ENCODE data around the gene DKK3.

Gene DKK3

DNA sequence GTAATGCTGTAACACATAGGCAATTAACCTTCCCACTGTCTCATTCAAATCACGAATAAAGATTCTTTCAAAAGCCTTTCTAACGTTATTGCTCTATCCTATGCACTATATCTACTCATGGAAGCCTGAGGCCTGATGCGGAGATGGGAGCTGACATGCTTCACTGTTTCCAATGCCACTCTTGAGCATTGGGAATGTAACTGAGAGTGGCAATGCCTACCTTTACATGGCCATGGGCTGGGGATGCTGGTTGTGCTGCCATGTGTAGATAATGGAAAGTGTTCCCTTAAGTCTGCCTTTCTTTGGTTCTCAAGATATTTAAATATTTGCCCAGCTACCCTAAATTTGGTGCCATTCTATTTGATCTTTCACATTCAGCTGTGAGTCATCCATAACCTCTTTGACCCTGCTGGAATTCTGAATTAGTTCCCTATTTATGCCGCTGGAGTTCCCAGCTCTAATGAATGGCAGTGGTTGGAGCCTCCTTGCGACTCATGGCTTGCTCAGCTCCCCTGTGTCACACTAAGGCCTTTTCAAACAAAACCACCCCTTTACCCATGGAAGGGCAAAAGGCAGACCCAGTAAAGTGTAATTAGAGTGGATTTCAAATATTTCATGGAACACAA lies 21.4 kb upstream of the DKK3 start:
- DNase-seq, result no peak

DNA sequence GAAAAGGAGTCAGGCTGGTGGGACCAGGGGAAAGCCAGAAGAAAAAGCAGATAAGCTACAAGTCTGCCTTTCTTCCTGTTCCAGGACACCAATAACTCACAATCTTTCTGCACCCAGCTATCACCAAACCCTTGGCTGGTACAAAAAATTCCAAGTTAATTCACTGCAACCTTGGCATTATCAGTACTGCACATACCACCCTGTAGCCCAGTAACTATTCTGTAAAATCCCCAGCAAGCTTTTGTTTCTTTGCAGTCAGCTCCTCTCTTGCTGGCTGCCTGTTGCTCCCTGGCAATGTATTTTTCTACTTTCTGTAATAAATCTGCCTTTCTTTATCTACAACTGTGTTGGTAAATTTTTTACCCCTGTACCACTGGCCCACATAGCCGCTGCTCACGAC lies 20.7 kb upstream of the DKK3 start:
- no peak for DNase-seq

DNA sequence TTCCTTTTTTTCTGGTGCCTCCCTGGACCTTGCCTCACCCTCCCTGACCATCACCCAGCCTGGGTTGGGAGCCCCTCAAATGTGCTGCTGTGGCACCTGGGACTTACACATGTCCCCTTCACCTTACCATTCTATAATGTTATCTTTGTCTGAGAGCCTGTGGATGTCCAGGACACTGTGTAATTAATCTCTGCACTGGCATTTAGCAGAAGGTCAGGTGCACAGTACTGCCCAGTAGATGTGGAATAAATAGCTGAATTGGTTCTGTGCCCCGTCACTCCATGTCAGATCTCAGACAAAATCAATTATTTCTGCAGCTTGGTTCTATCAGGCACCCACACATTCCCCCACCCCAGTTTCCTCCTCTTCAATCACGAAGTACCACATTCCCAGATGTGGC lies 19.9 kb upstream of the DKK3 start:
- no peak for DNase-seq

DNA sequence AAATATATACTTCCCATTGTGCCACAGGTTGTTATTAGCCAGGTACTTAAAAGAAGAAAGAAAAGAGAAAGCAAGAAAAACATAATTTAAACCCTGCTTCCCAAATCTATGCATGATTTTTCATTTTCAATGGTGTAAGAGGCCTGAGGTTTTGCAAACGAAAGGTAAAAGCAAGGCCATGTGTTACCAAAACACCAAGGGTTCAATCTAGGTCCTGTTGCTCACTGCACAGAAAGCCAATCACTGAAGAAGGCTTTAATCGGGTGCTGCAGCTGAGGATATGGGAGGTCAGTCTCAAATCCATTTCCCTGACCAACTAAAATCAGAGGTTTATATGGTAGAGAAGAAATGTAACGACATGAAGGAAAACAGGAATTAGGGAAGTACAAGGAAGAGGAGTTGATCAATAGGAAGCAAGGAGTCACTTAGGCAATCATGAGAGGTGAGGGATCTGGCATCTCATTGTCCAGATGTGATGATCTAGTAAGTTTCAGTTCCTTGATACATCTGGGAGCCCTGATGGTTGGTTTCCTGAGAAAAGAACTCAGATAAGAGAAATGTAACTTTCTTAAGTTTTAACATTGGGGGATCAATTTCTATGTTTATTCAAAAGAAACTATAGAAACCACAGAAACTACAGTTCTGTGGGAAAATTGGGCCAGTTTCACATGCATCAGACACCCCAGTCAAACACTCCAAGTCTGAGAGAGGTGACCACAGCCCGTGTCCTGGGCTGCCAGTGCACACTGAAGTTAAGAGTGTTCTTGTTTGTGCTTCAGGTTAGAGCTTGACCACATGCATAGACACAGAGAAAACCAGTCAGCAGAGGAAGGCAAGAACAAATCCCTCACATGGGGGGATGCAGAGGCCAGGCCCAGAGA lies 18.1 kb upstream of the DKK3 start:
- DNase-seq, result no peak

DNA sequence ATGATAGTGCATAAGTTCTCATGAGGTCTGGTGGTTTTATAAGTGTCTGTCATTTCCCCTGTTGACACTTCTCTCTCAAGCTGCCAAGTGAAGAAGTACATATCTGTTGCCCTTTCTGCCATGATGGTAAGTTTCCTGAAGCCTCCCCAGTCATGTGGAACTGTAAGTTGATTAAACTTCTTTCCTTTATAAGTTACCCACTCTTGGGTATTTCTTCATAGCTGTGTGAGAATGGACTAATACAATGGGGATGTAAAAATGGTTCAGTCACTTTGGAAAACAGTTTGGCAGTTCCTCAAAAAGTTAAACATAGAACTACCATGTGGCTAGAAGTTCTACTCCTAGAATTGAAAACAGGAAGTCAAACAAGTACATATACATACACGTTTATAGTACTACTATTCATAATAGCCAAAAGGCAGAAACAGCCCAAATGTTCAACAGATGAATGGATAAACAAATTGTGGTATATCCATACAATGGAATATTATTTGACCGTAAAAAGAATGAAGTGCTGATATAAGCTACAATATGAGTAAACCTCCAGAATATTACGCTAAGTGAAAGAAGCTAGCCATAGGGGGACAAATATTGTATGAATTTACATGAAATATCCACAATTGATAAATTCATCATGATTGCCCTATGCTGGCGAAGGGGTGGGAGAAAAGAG lies 16.0 kb upstream of the DKK3 start:
- no peak for DNase-seq

DNA sequence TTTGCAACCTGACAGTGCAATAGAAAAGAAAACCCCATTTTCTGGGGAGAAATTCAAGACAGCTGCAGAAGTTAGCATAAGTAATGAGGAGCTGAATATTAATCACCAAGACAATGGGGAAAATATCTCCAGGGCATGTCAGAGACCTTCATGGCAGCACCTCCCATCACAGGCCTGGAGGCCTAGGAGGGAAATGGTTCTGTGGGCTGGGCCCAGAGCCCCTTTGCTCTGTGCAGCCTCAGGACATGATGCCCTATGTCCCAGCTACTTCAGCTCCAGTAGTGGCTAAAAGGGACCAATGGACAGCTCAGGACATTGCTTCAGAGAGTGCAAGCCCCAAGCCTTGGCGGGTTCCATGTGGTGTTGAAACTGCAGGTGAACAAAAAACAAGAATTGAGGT lies 14.6 kb upstream of the DKK3 start:
- DNase-seq, result no peak

DNA sequence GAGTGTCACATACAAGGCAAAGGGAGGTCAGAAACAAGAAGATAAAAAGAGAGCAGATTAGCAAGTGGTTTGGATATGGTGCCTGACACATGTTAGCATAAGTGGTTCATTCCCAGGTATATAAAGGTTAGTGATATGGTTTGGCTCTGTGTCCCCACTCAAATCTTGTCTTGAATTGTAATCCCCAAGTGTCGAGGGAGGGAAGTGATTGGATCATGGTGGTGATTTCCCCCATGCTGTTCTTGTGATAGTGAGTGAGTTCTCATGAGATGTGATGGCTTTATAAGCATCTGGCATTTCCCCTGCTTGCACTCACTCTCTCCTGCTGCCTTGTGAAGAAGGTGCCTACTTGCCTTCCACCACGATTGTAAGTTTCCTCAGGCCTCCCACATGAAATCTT lies 12.1 kb upstream of the DKK3 start:
- no peak for DNase-seq

DNA sequence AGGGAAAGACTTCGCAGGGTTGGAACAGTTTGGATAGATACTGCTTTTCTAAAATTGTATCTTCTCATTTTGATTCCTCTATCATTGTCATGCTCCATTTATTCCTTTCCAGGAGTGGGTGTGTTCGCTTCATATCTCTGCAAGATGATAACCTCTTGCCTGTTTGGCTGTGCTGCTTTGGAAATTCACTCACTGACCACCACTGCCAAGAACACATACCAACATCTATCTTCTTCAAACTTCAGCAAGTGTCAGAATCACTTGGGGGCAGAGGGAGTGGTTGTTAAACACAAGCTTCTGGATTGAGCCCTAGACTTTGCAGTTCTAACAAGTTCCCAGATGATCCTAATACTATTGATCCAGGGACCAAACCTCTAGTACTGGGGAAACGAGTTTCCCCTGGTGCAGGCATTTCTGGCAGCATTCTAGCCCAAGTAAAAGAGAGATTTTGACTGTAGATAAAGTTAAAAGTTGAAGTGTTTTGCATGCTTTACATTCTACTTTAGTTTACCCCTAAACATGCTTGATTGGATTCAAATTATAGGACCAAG lies 11.5 kb upstream of the DKK3 start:
- DNase-seq, result no peak

DNA sequence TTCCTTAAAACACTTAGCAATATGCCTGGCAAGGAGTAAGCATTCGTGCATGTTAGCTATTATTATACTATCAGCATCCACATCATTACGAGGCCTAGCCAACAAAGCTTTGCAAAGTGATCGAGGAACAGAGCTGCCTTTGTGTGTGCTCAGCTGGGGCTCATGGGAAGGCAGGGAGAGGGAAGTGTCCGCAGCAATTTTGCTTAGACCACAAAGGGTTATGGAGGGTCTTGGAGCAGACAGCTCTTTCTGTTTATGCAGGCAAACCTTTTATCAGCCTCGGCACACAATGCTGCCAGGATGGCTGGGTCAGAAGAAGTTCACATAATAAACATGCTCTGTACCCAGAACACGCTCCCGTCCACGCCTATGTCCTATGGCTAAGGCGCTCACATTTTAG lies 10.9 kb upstream of the DKK3 start:
- DNase-seq, result peak; percentile 4

DNA sequence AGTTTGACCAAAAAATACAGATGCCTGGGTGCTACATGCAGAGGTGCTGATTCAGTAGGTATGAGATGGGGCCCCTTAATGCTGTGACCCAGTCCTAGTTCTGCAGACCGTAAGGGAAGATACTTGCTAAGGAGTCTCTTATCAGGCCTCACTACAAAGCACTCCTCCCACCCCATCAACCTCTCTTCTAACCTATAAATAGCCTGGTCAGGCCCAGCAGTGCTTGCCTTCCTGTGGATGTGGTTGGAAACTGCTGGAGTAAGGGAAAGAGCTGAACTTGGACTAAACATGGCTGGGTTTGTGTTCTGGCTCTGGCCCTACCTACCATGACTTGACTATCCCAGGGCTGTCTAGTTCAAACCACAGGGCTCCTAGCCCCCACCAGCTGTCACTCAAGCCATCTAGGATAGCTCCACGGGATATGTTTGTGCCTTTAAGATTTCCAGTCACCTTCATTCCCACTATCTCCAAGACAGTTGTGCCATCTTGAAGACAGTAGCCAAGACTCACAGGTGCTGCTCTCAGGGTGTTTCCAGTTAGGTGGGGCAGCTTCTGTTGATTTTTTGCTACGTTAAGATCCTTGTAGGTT lies 9.5 kb upstream of the DKK3 start:
- no peak for DNase-seq

DNA sequence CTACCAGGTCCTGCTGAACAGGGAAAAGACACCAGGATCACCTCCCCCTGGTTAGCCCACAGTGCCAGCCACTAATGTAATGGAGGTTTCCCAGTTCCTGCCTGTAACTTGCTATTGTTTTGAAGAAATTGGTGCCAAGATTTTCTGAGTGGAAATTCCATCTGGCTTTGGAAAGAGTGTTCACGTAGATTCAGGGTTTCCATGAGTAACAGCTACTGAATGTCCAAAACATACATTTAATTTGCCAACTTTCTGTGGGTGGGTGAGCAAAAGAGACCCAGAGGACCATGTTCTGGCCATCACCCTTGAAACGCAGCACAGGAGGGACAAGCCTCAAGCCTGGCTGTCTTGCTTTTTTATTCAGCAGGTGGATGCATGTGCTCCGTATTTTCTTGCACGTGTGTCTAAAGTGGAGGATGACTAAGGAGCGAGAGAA lies 8.8 kb upstream of the DKK3 start:
- no peak for DNase-seq

DNA sequence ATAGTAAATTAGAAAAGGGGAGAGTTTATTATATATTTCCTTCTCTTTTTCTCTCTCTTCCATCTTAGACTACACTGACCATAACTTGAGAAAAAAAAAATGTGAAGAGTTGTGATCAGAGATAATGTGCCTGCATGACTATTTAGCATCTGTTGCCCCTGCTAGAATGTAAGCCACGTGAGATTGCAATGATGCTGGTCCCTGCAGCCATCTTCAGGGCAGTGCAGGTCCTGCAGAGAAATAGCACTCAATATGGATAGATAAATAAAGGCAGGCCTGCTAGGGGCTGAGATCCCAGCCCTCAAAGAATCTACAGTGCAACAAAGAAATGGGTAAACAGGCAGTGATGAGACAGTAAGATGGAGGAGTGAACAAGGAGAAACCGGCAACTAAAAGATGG lies 7.8 kb upstream of the DKK3 start:
- DNase-seq, result no peak

DNA sequence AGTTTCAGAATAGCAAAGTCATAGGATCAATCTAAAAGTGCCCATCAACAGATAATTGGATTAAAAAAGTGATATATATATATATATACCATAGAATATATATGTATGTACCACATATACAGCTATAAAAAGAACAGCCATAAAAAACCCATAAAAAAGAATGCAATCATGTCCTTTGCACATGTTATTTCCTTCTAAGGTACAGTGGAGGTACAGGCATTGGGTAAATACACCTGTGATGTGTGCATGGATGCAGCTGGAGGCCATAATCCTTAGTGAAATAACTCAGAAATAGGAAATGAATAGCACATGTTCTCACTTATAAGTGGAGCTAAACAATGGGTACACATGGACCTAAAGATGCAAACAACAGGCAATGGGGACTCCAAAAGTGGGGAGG lies 7.1 kb upstream of the DKK3 start:
- no peak for DNase-seq

DNA sequence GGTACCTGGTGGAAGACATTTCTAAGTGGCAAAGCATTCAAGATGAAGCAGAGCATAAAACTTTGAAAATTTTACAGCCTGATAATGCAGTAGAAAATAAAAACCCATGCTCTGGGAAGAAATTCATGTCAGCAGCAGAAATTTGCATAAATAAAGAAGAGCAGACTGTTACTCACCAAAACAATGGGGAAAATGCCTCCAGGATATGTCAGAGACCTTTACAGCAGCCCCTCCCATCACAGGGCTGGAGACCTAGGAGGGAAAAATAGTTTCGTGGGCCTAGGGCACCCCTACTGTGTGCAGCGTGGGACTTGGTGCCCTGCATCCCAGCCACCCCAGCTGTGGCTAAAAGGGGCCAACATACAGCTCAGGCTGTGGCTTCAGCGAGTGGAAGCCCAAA lies 5.4 kb upstream of the DKK3 start:
- DNase-seq, result no peak

DNA sequence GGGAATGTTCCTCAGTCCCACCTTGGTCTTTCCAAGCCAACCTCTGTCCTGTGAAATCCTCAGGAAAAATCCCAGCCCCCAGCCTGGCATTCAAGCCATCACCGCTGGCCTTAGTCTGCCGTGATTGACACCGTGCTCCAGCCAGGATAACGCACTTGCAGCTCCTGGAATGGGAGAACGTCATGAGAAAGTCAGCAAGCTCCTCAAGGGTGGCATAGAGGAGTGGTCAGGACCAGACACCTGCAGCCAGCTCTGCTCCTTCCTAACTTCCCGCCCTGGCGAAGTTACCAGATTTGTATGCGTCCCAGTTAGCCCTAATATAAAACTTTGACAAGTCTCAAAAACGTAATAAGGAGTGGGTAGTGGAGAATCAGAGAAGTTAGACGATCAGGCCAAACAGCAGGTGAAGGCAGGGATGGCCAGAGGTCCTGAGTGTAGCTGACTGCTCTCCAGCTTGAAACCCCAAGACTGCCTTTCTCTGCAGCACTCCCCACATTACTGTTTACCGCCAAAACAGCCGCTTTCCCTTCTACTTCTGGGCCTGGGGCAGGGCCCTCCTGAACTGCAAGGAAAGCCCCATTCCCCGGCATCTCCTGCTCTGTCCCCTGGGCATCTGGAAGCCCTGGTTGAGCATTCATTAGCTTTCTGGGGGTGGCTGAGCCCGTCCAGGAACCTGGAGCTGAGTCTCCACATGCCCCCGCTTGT lies 1.3 kb upstream of the DKK3 start:
- DNase-seq, result no peak

DNA sequence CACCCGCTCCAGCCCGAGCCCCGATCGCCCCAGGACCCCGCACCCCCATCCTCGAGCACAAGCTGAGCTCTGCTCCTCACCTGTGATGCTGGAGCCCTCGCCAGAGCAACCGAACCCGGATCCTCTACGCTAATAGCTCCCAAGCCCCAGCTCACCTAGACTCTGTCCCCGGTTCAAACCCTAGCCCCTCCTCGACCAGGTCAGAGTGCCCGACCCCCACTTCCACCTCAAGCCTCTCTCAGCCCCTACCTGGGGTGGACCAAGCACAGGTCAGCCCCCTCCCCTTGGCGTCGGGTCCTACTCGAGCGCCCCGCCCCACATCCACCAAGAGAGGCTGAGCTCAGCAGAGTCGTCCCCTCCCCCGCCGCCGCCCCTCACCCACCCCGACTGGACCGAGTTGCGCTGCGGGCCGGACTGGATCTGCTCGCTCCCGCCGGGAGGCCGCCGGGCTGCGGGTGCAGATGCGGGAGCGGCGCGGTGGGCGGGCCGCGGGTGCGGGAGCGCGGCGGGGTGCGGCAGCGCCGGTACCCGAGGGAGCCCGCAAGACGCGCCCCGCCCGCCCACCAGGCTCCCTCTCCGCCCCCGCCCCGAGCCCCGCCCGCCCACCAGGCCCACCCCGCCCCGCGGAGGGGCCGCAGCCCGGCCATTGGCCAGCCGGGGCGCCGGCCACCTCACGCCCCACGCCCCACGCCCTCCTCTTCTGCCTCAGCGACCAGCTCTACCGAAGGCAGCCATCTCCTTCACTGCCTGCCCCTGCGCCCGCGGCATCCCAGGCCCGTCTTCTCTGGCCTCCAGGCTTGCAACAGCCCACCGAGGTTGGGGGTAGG lies 577 bp upstream of the DKK3 start:
- no peak for DNase-seq

DNA sequence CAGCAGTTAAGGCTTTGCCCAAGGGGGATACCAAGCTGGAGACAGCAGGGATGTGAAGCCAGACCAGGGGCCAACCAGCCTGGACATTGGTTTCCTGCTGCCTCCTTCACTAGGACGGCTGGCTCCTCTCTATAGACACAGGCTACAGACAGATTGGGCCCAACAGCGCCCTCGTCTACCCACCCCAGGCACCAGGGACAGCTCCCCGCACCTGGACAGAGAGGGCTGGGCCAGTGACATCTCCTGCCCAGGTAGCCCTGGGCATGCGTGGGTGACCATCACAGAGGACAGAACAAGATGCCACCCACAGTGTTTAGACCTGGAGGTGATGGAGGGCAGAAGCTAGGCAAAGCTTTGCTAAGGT lies 1.2 kb downstream of the DKK3 start:
- no peak for DNase-seq

DNA sequence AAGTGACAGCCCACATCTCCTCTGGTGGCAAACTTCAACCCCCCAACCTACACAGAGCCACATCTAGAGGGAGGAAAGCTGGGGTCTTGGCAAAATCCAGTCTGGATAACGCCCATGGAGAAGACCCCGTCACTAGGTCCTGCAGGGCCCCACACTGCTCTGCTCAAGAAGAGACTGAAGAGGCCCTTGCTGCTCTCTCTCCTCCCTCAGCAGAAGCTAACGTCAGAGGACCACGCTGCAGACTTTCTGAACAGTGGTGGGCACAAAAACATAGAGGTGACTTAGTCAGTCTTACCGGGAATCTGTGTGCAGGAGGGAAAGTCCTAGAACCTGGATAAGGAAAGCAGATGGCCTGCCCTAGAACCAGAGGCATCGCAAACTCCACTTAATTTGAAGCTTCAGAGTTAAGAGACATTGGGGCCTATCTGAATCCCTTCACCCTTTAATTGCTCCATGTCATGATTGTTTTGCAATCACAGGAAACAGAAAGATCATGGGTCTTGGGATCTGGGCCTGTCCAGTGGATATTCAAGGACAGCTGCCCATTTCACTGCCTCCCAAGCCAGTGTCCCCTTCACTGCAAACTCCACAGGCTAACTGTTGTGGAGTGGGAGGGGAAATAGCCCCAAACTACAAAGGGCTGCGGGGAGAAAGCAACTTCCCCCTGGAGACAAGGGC lies 1.7 kb downstream of the DKK3 start:
- DNase-seq, result no peak

DNA sequence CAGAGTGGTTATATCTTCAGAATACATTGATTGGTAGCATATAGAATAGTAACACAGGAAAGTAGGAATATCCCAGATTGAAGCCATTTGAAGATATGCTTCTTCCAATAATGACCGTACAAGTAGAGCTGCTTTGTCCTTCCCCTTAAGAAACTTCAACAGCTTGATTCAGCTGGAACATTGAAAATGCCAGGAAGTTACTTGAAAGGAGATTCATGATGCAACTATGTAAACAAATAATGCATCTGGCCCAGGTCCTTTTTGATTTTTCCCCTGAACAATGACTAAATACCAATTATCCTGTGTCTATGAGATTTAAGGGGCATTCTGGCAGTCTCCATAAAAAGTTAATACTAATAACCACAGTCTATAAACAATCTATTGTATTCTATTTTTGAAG lies 3.0 kb downstream of the DKK3 start:
- no peak for DNase-seq

DNA sequence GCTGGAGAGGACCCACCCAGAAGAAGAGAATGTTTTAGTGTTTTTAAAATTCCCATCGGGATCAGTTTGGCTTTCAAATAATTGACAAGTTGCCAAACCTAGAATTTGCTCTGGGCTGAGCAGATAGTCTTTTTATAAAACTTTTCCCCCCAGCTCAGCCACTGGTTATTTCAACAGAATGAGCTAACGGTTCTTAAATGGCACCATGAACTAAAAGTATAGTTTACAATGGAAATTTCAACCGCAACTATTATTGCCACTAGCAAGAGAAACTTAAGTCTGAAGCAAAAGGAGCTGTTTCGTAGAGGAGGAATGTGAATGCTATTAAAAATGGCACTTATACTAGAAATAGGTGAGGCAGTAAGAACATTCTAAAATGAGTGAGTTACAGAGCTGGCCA lies 3.4 kb downstream of the DKK3 start:
- no peak for DNase-seq

DNA sequence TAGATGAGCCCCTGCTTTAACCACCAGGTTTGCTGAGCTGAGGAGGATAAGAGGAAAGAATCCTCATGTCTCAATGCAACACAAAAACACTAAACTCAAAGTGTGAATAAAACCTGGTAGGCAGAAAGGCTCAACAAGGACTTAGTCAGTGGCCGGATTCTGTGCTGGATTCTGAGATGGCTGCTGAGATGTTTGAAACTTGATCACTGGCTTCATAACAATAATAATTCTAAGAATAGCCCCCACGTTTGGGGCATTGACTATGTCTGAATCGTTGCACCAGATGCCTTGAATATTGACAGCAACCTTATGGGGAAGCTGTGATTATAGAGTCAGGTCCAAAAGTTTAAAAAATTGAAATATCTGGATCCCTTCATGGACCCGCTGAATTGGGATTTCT lies 4.6 kb downstream of the DKK3 start:
- DNase-seq, result no peak

Measured in NCI-H1092 (cell line).